Endothelial cell of umbilical vein (primary cell): ENCODE measurements around the gene HECTD4. TPM values are rescaled to one million over a fixed set of nuclear protein-coding genes. Genes with fewer than 3 reads are reported as not detected.

Experiments
- BruUV-seq: library from RNA; stranded (reverse); fragments of 400-500 nt; replicated peaks from 2 replicates; lab custom pipeline; 2021; lab: Mats Ljungman, UMichigan
- CTCF ChIA-PET: fragments of 300-600, 350-600 bp; sonication (Branson Sonifier 250); formaldehyde crosslinking; loops from one replicate; lab custom pipeline; 2021; ENCODE audit warnings: antibody characterized with exemption, inconsistent platforms; lab: Charles Lee
- POLR2A ChIA-PET: fragments of 300-600, 350-600 bp; sonication (Branson Sonifier 250); formaldehyde crosslinking; loops from one replicate; lab custom pipeline; 2021; ENCODE audit warnings: antibody characterized with exemption, inconsistent platforms; lab: Charles Lee
- DNase-seq: peaks from one replicate; pipeline ENCODE4 v3.0.0-alpha.2; 2011; ENCODE audit warnings: low read depth, low spot score
- FAIRE-seq: peaks from 2 replicates; lab custom pipeline; 2011; peaks lifted over from hg19 to GRCh38; lab: Jason Lieb, UNC
- H2AFZ ChIP-seq: 2 replicates; pipeline ENCODE4 v1.6.0; 2012; ENCODE audit warnings: low read depth, low read length, control low read depth, inconsistent platforms
- H3K27ac ChIP-seq: 2 replicates; pipeline ENCODE4 v1.5.1; 2011; ENCODE audit warnings: low read depth, mild to moderate bottlenecking, control low read depth, low read length, moderate library complexity; ENCODE audit not compliant: insufficient read depth
- H3K27me3 ChIP-seq, 2 experiments: 2 replicates each; pipeline versions ENCODE4 v1.6.0 to v1.6.1; 2011; ENCODE audit warnings: low read length in 2 of 2, mixed read lengths in 1 of 2; ENCODE audit not compliant: control insufficient read depth in 2 of 2, insufficient read depth in 2 of 2
- H3K36me3 ChIP-seq, 2 experiments: 2 replicates in 1 of 2; 3 replicates in 1 of 2; pipeline ENCODE4 v1.5.1; 2011; ENCODE audit warnings: low read length in 2 of 2, mild to moderate bottlenecking in 1 of 2, moderate library complexity in 1 of 2; ENCODE audit not compliant: control insufficient read depth in 2 of 2, insufficient read depth in 2 of 2; ENCODE audit errors: extremely low read depth in 1 of 2
- H3K4me1 ChIP-seq: 3 replicates; pipeline ENCODE4 v1.5.1; 2011; ENCODE audit warnings: mild to moderate bottlenecking, low read length; ENCODE audit not compliant: control insufficient read depth, insufficient read depth; ENCODE audit errors: extremely low read depth
- H3K4me2 ChIP-seq: 2 replicates; pipeline ENCODE4 v1.6.1; 2011; ENCODE audit warnings: low read length, control low read depth, mixed read lengths; ENCODE audit not compliant: insufficient read depth
- H3K4me3 ChIP-seq, 3 experiments: fragments of 200-600 bp in 1 of 3; sonication (generic), shearing (Covaris generic) in 1 of 3; replicated peaks in 1 of 3; 2 replicates each; pipeline ENCODE4 v1.5.1; 2011 to 2016; ENCODE audit warnings: control low read depth in 3 of 3, low read length in 3 of 3, mild to moderate bottlenecking in 2 of 3, inconsistent platforms in 1 of 3, low read depth in 1 of 3, moderate library complexity in 1 of 3; ENCODE audit not compliant: insufficient read depth in 1 of 3
- H3K79me2 ChIP-seq: 2 replicates; pipeline ENCODE4 v1.6.0; 2012; ENCODE audit warnings: low read length, inconsistent platforms; ENCODE audit not compliant: control insufficient read depth, insufficient read depth
- H3K9ac ChIP-seq: replicated peaks from 2 replicates; pipeline ENCODE3; 2011; ENCODE audit warnings: low read length, control low read depth; ENCODE audit not compliant: insufficient read depth; ENCODE audit errors: extremely low read depth
- H3K9me1 ChIP-seq: replicated peaks from 3 replicates; pipeline ENCODE4 v1.6.0; 2011; ENCODE audit warnings: mild to moderate bottlenecking, low read length; ENCODE audit not compliant: control insufficient read depth, insufficient read depth; ENCODE audit errors: extremely low read depth
- H3K9me3 ChIP-seq: replicated peaks from 2 replicates; pipeline ENCODE4 v1.5.1; 2012; ENCODE audit warnings: low read length, inconsistent platforms; ENCODE audit not compliant: control insufficient read depth, insufficient read depth
- H4K20me1 ChIP-seq: replicated peaks from 2 replicates; pipeline ENCODE3; 2011; ENCODE audit warnings: mild to moderate bottlenecking, low read length; ENCODE audit not compliant: control insufficient read depth, insufficient read depth; ENCODE audit errors: extremely low read depth
- EZH2 ChIP-seq: IDR thresholded peaks from 2 replicates; pipeline ENCODE4 v1.6.1; 2012; ENCODE audit warnings: borderline replicate concordance, low read depth, mild to moderate bottlenecking, moderate library complexity, low read length, inconsistent platforms; ENCODE audit not compliant: severe bottlenecking
- GATA2 ChIP-seq: IDR thresholded peaks from 2 replicates; pipeline ENCODE4 v1.7.0; 2011; ENCODE audit warnings: low read depth, mild to moderate bottlenecking, moderate library complexity, mixed read lengths, low read length; ENCODE audit not compliant: insufficient read length, insufficient read depth
- JUN ChIP-seq: IDR thresholded peaks from 2 replicates; pipeline ENCODE4 v1.6.1; 2011; ENCODE audit warnings: borderline replicate concordance, low read depth; ENCODE audit not compliant: insufficient read length, insufficient read depth
- MYC ChIP-seq: IDR thresholded peaks from one replicate; pipeline ENCODE4 v1.6.1; 2011; ENCODE audit warnings: mild to moderate bottlenecking, low read depth, low read length
- POLR2A ChIP-seq: IDR thresholded peaks from 2 replicates; pipeline ENCODE4 v1.6.1; 2012; ENCODE audit warnings: low read depth, mild to moderate bottlenecking, control low read depth, low read length
- POLR2AphosphoS5 ChIP-seq: IDR thresholded peaks from 2 replicates; pipeline ENCODE4 v1.6.1; 2012; ENCODE audit warnings: low read depth, mild to moderate bottlenecking, control low read depth, low read length, moderate library complexity; ENCODE audit not compliant: insufficient read depth
- dilution Hi-C: fragments of 300-500 bp; cut with MboI; formaldehyde crosslinking; loops from one replicate; pipeline ENCODE4 v1.15.0; 2019; ENCODE audit warnings: low sequenced_read_pairs; ENCODE audit not compliant: extremely low pct_ligation_motif_present
- intact Hi-C: fragments of 100-400 bp; cut with micrococcal nuclease; formaldehyde crosslinking; loops from one replicate; pipeline ENCODE4 v1.10.0; 2022
- polyA plus RNA-seq, 4 experiments: library from polyadenylated mRNA; depleted of rRNA in 3 of 4; stranded (reverse) in 3 of 4; unstranded in 1 of 4; fragments of >200 nt; gene quantifications; 2 replicates each; pipeline versions ENCODE4 v1.2.1 to v1.2.3, GENCODE V29; 2011 to 2012; ENCODE audit warnings: missing spikeins in 1 of 4
- total RNA-seq: library from RNA; stranded (reverse); gene quantifications from 2 replicates; pipeline ENCODE4 v1.2.3, GENCODE V29; 2021
- TF ChIP-seq, protein P1 (sequence below), 2 donors: IDR thresholded peaks; 1 replicate in 1 of 2; 2 replicates in 1 of 2; pipeline ENCODE4 v1.5.1; 2011; ENCODE audit warnings: low read length in 2 of 2, mild to moderate bottlenecking in 2 of 2, moderate library complexity in 2 of 2, control low read depth in 1 of 2, inconsistent platforms in 1 of 2, low read depth in 1 of 2; ENCODE audit not compliant: insufficient read depth in 1 of 2; ENCODE audit errors: extremely low read depth in 1 of 2

The HECTD4 gene
- total and polyA plus RNA-seq, 2 donors (not counting 3 experiments of a cell fraction or from before 2014, with no cell fraction given): 9.7 to 47.7 TPM

DNA sequence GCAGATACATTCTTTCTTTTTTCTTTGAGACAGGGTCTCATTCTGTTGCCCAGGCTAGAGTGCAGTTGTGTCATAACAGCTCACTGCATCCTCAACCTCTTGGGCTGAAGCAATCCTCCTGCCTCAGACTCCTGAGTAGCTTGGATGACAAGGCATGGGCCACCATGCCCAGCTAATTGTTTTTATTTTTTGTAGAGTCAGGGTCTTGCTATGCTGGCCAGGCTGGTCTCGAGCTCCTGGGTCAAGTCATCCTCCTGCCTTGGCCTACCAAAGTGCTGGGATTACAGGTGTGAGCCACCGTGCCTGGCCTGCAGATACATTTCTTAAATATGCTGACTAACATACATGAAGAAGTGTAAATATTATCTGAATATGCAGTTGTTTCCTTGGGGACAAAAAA lies 115.8 kb downstream of the HECTD4 start:
- Histone ChIP-seq H3K79me2 (no peaks in the 10 kb centered on the region), H3K4me1 (no peaks in the 10 kb centered on the region), H3K27ac (no peak overlapping the region), H3K27me3 (no peaks in the 10 kb centered on the region), H3K9me3 (no peaks in the 10 kb centered on the region), H2AFZ (no peak overlapping the region), H4K20me1 (no peaks in the 10 kb centered on the region), H3K4me2 (no peak overlapping the region), H3K36me3 (peaks cover 8 to 11% of the 10 kb centered on the region in 2 experiments), H3K4me3 (no peak overlapping the region), H3K9ac (no peak overlapping the region), H3K9me1 (no peaks in the 10 kb centered on the region)
- POLR2A ChIA-PET: no interaction called here
- no peak for TF ChIP-seq POLR2A
- TF ChIP-seq GATA2: no peak
- no peak for TF ChIP-seq POLR2AphosphoS5
- TF ChIP-seq MYC: no peak
- no peak for TF ChIP-seq EZH2
- no TSS peak for BruUV-seq
- FAIRE-seq: no peak
- dilution Hi-C loops: no loop called here
- no peak for DNase-seq
- CTCF ChIA-PET: interaction anchor here (0.6 to 1.0 kb wide), 2 partner anchors 9 to 770 kb away, joined by 3 read pairs; no protein-coding TSS in a partner anchor
- intact Hi-C loops: no loop called here

DNA sequence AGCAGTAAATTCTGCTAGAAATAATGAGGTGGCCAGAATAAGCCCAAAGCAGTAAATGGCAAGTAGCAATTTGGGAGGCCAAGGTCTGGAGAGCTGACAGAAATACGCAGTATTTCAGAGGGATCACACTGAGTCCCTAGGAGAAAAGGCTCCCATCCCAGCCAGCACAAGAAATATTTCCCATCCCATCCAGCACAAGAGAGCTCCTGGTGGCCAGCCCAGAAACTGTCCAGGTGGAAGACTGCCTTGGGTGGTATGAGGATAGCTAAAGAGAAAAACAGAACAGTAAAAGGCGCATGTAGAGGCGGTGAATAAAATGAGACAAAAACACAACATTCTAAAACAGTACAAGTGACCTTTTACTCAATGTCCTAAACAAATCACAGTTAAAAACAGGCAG lies 120.7 kb downstream of the HECTD4 start:
- Histone ChIP-seq H3K27ac (no peak overlapping the region), H3K9me3 (no peaks in the 10 kb centered on the region), H3K9ac (no peak overlapping the region), H3K27me3 (no peaks in the 10 kb centered on the region), H3K4me3 (no peak overlapping the region), H3K4me1 (no peaks in the 10 kb centered on the region), H2AFZ (no peak overlapping the region), H3K9me1 (no peaks in the 10 kb centered on the region), H3K36me3 (peaks cover 2 to 5% of the 10 kb centered on the region in 2 experiments), H4K20me1 (no peaks in the 10 kb centered on the region), H3K79me2 (no peaks in the 10 kb centered on the region), H3K4me2 (no peak overlapping the region)
- intact Hi-C loops (no loop called here), dilution Hi-C loops (no loop called here)
- DNase-seq (no peak), FAIRE-seq (no peak)
- TF ChIP-seq, protein P1, sequence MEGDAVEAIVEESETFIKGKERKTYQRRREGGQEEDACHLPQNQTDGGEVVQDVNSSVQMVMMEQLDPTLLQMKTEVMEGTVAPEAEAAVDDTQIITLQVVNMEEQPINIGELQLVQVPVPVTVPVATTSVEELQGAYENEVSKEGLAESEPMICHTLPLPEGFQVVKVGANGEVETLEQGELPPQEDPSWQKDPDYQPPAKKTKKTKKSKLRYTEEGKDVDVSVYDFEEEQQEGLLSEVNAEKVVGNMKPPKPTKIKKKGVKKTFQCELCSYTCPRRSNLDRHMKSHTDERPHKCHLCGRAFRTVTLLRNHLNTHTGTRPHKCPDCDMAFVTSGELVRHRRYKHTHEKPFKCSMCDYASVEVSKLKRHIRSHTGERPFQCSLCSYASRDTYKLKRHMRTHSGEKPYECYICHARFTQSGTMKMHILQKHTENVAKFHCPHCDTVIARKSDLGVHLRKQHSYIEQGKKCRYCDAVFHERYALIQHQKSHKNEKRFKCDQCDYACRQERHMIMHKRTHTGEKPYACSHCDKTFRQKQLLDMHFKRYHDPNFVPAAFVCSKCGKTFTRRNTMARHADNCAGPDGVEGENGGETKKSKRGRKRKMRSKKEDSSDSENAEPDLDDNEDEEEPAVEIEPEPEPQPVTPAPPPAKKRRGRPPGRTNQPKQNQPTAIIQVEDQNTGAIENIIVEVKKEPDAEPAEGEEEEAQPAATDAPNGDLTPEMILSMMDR (IDR thresholded peaks at IDR 0.05; ENCODE audit: extremely low read depth in 1 of 2, insufficient read depth in 1 of 2, low read depth in 1 of 2, low read length in 2 of 2): peak; percentile 11 to 19
- no peak for TF ChIP-seq JUN
- POLR2A ChIA-PET: interaction anchor here (0.6 kb wide), 1 partner anchor 551 kb away, joined by 4 read pairs; no protein-coding TSS in a partner anchor
- BruUV-seq: no TSS peak
- CTCF ChIA-PET: interaction anchor here (0.7 to 1.6 kb wide), 8 partner anchors 9 to 126 kb away, joined by 3 to 13 read pairs (median 4); no protein-coding TSS in a partner anchor
